K562 (cell line): Measurements from ENCODE around the gene NUCKS1.

ENCODE experiments used
- CTCF ChIP-seq, 3 experiments: IDR thresholded peaks in 2 of 3; conservative IDR thresholded peaks in 1 of 3; 2 replicates each; pipeline ENCODE4 v1.5.1; 2011 to 2012; ENCODE audit warnings: low read length in 3 of 3, mild to moderate bottlenecking in 3 of 3, control low read depth in 2 of 3, improper control_type of control experiment in 1 of 3, inconsistent platforms in 1 of 3, low read depth in 1 of 3, mixed read lengths in 1 of 3, moderate library complexity in 1 of 3; ENCODE audit not compliant: insufficient read depth in 2 of 3
- E2F4 ChIP-seq: sonication (generic); formaldehyde crosslinking; IDR thresholded peaks from 2 replicates; pipeline ENCODE4 v1.8.0; 2022; ENCODE audit warnings: mild to moderate bottlenecking, low read depth, missing genetic modification reagents
- MLX ChIP-seq, 2 experiments: fragments of 450-650 bp in 1 of 2; sonication (generic) in 1 of 2; formaldehyde crosslinking; conservative IDR thresholded peaks; 2 replicates each; pipeline versions ENCODE4 v1.4.0 to v1.8.1; 2020 to 2022; ENCODE audit warnings: mild to moderate bottlenecking in 1 of 2, missing genetic modification reagents in 1 of 2
- THAP12 ChIP-seq: fragments of 250-450 bp; sonication (Bioruptor Pico); IDR thresholded peaks from 2 replicates; pipeline ENCODE4 v1.9.0; 2021; ENCODE audit warnings: mild to moderate bottlenecking, inconsistent platforms
- ZNF274 ChIP-seq: IDR thresholded peaks from 2 replicates; pipeline ENCODE4 v1.6.1; 2011; ENCODE audit warnings: low read depth, mild to moderate bottlenecking, low read length, moderate library complexity, borderline replicate concordance
- ZNF609 ChIP-seq: sonication (generic); formaldehyde crosslinking; IDR thresholded peaks from 2 replicates; pipeline ENCODE4 v1.8.1; 2023; ENCODE audit warnings: missing genetic modification reagents, mild to moderate bottlenecking, borderline replicate concordance

DNA sequence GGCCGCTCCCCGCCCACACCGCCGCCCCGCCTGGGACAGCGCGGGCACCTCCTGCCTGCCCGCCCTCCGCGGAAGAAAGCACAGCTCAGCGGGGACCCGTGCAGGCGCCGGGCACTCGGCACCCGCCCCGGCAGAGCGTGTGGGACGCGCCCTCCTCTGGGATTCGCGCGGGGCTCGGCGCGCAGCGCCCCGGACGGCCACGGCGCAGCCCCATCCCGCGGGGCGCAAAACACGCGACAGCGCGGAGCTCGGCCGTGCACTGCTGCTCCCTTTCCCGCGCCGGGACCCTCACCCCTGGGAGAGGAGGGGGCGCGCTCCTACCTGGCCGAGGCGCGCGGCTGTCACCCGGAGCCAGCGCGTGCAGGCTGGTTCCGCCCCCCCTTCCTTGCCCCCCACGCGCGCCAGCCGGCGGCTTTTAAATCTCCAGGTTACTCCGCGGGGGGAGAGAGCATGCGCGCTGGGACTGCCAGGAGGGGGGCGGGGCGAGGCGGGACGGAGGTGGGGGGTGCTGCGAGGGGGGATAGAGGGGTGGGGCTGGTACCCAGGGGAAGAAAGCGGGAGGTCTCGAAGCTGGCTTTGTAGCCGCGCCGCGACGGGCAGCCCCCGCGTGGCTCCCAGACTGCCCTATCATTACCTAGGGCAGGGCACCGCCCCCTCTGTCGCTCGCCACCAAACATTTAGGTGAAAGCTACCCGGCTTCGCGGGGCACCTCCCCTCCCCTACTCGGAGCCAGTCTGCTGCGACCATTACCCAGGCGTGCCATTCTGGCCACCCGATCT is 69.7 kb downstream of the NUCKS1 start, which contains the start of gene SLC45A3:
- TF ChIP-seq E2F4 (no peak), THAP12 (CRISPR knock-in tag) (0 out of 2 replicates have a peak, but pooled peaks have one; percentile 38), CTCF (IDR thresholded peaks at IDR 0.05 in 2 of 3, conservative IDR thresholded peaks at IDR 0.05 in 1 of 3; ENCODE audit: insufficient read depth in 2 of 3, low read depth in 1 of 3, low read length in 3 of 3) (no peak), ZNF609 (CRISPR knock-in tag) (no peak), ZNF274 (no peak), MLX (CRISPR knock-in tag; conservative IDR thresholded peaks at IDR 0.05) (0 out of 4 replicates have a peak, but pooled peaks of 1 of the 2 experiments have one; percentile 34)
